Neuronal stem cell (in vitro differentiated cells): ENCODE measurements around the gene CYP8B1.
A peak's percentile ranks its signal among the peaks of the same experiment; 100 is the strongest.

ENCODE experiments used
- DNase-seq: peaks from one replicate; pipeline ENCODE4 v3.0.0-alpha.2; 2013; ENCODE audit warnings: low spot score
- H2AFZ ChIP-seq: one replicate; pipeline ENCODE4 v1.6.1; 2013; ENCODE audit warnings: mild to moderate bottlenecking, low read length, inconsistent platforms
- H2AK5ac ChIP-seq: 2 replicates; pipeline ENCODE4 v1.6.1; 2013; ENCODE audit warnings: low read depth, mild to moderate bottlenecking, inconsistent platforms, low read length, moderate library complexity, mixed read lengths
- H2BK120ac ChIP-seq: 2 replicates; pipeline ENCODE4 v1.6.1; 2013; ENCODE audit warnings: low read depth, mild to moderate bottlenecking, inconsistent platforms, low read length, moderate library complexity, mixed read lengths
- H2BK12ac ChIP-seq: one replicate; pipeline ENCODE4 v1.6.1; 2013; ENCODE audit warnings: low read length, inconsistent platforms
- H2BK15ac ChIP-seq: 2 replicates; pipeline ENCODE4 v1.6.1; 2013; ENCODE audit warnings: mild to moderate bottlenecking, low read length, inconsistent platforms, mixed read lengths
- H2BK5ac ChIP-seq: one replicate; pipeline ENCODE4 v1.6.1; 2013; ENCODE audit warnings: inconsistent platforms, mild to moderate bottlenecking, low read length, moderate library complexity
- H3K14ac ChIP-seq: one replicate; pipeline ENCODE4 v1.6.1; 2013; ENCODE audit warnings: low read length, inconsistent platforms
- H3K18ac ChIP-seq: 2 replicates; pipeline ENCODE4 v1.6.1; 2013; ENCODE audit warnings: low read length, inconsistent platforms
- H3K23ac ChIP-seq: 2 replicates; pipeline ENCODE4 v1.6.1; 2013; ENCODE audit warnings: low read depth, mild to moderate bottlenecking, mixed read lengths, low read length, inconsistent platforms; ENCODE audit not compliant: poor library complexity
- H3K27ac ChIP-seq: replicated peaks from 3 replicates; pipeline ENCODE4 v1.5.1; 2013; ENCODE audit warnings: low read length, inconsistent platforms
- H3K27me3 ChIP-seq, 3 experiments: 2 replicates each; pipeline ENCODE4 v1.6.1; 2013; ENCODE audit warnings: low read length in 3 of 3, mild to moderate bottlenecking in 2 of 3, inconsistent platforms in 1 of 3, low read depth in 1 of 3, mixed read lengths in 1 of 3, moderate library complexity in 1 of 3; ENCODE audit not compliant: control insufficient read depth in 3 of 3, insufficient read depth in 3 of 3
- H3K36me3 ChIP-seq, 2 donors: replicated peaks in 1 of 2; 2 replicates each; pipeline ENCODE4 v1.6.1; 2013; ENCODE audit warnings: low read length in 2 of 2; ENCODE audit not compliant: control insufficient read depth in 2 of 2, insufficient read depth in 2 of 2
- H3K4ac ChIP-seq: 2 replicates; pipeline ENCODE4 v1.6.1; 2013; ENCODE audit warnings: inconsistent platforms, mild to moderate bottlenecking, low read length, moderate library complexity
- H3K4me1 ChIP-seq, 2 donors: 1 replicate in 1 of 2; 2 replicates in 1 of 2; pipeline ENCODE4 v1.6.1; 2013; ENCODE audit warnings: low read length in 2 of 2, low read depth in 1 of 2; ENCODE audit not compliant: control insufficient read depth in 2 of 2, insufficient read depth in 1 of 2
- H3K4me2 ChIP-seq: one replicate; pipeline ENCODE4 v1.6.1; 2013; ENCODE audit warnings: mild to moderate bottlenecking, low read length, inconsistent platforms; ENCODE audit not compliant: insufficient read depth, poor library complexity, severe bottlenecking
- H3K4me3 ChIP-seq, 2 donors: 2 replicates each; pipeline ENCODE4 v1.5.1; 2013; ENCODE audit warnings: low read length in 2 of 2, mild to moderate bottlenecking in 2 of 2, inconsistent platforms in 1 of 2, moderate library complexity in 1 of 2
- H3K79me1 ChIP-seq: one replicate; pipeline ENCODE4 v1.6.1; 2013; ENCODE audit warnings: low read depth, mild to moderate bottlenecking, inconsistent platforms, low read length, moderate library complexity
- H3K9ac ChIP-seq: one replicate; pipeline ENCODE4 v1.6.1; 2013; ENCODE audit warnings: mild to moderate bottlenecking, low read depth, low read length, inconsistent platforms; ENCODE audit not compliant: poor library complexity
- H3K9me3 ChIP-seq, 2 donors: replicated peaks in 1 of 2; 2 replicates each; pipeline versions ENCODE3 to v1.6.1; 2013; ENCODE audit warnings: low read length in 2 of 2, mild to moderate bottlenecking in 2 of 2, inconsistent platforms in 1 of 2, low read depth in 1 of 2, mixed read lengths in 1 of 2, moderate library complexity in 1 of 2; ENCODE audit not compliant: control insufficient read depth in 2 of 2, insufficient read depth in 1 of 2
- H4K8ac ChIP-seq: one replicate; pipeline ENCODE4 v1.6.1; 2013; ENCODE audit warnings: low read depth, mild to moderate bottlenecking, inconsistent platforms, low read length, moderate library complexity
- H4K91ac ChIP-seq: one replicate; pipeline ENCODE4 v1.6.1; 2013; ENCODE audit warnings: low read length, low read depth, mild to moderate bottlenecking, inconsistent platforms; ENCODE audit not compliant: poor library complexity
- WGBS, 2 donors: extraction: QIAGEN DNeasy Blood & Tissue Kit; methylation state at CpG; one replicate each; pipeline ENCODE4 v1.1.7; 2013; ENCODE audit warnings: missing lambda C conversion rate in 2 of 2, mixed read lengths in 1 of 2; ENCODE audit not compliant: insufficient read length in 2 of 2, insufficient replicate concordance in 1 of 2; ENCODE audit errors: extremely low coverage in 2 of 2; 5-methylcytosine and 5-hydroxymethylcytosine counted together

The CYP8B1 gene

GRCh38 chr3:42826141-42826540, 49.5 kb downstream of the CYP8B1 start:
- peaks cover 2 to 12% of the 10 kb centered on the region in 2 donors for H3K4me1 ChIP-seq
- H3K9ac ChIP-seq, result no peak overlapping the region
- H2BK120ac ChIP-seq, result no peak overlapping the region
- H4K8ac ChIP-seq, result no peak overlapping the region
- no peak overlapping the region for H2BK12ac ChIP-seq
- no peak overlapping the region for H2AK5ac ChIP-seq
- H2BK5ac ChIP-seq, result no peak overlapping the region
- no peak for DNase-seq
- no peak overlapping the region for H3K18ac ChIP-seq
- no peak overlapping the region for H4K91ac ChIP-seq
- H3K4ac ChIP-seq, result no peak overlapping the region
- no peak overlapping the region for H3K27ac ChIP-seq
- H3K23ac ChIP-seq, result no peak overlapping the region
- no peaks in the 10 kb centered on the region for H3K27me3 ChIP-seq
- no peak overlapping the region for H3K4me2 ChIP-seq
- H3K14ac ChIP-seq, result no peak overlapping the region
- no peaks in the 10 kb centered on the region for H3K36me3 ChIP-seq
- H2BK15ac ChIP-seq, result no peak overlapping the region
- H3K9me3 ChIP-seq, result no peaks in the 10 kb centered on the region
- H3K4me3 ChIP-seq, result no peak overlapping the region
- no peaks in the 10 kb centered on the region for H3K79me1 ChIP-seq
- H2AFZ ChIP-seq, result no peak overlapping the region

- peak overlapping the region; percentile 55 for H2AFZ ChIP-seq
- no peak overlapping the region for H4K91ac ChIP-seq
- H3K4ac ChIP-seq, result no peak overlapping the region
- no peak overlapping the region for H3K18ac ChIP-seq
- no peak overlapping the region for H2BK15ac ChIP-seq
- no peaks in the 10 kb centered on the region for H3K27me3 ChIP-seq
- H2AK5ac ChIP-seq, result no peak overlapping the region
- H3K9ac ChIP-seq, result no peak overlapping the region
- WGBS, 2 donors, result no CpG with 5 or more reads among the region's 2 CpGs
- no peaks in the 10 kb centered on the region for H3K9me3 ChIP-seq
- H3K79me1 ChIP-seq, result no peaks in the 10 kb centered on the region
- H3K4me2 ChIP-seq, result no peak overlapping the region
- no peak overlapping the region for H4K8ac ChIP-seq
- DNase-seq, result no peak
- peaks cover 8 to 17% of the 10 kb centered on the region in 2 donors for H3K4me1 ChIP-seq
- H3K27ac ChIP-seq, result no peak overlapping the region
- H2BK5ac ChIP-seq, result no peak overlapping the region
- H2BK120ac ChIP-seq, result no peak overlapping the region
- no peak overlapping the region for H3K23ac ChIP-seq
- H2BK12ac ChIP-seq, result no peak overlapping the region
- H3K4me3 ChIP-seq, result no peak overlapping the region
- no peak overlapping the region for H3K14ac ChIP-seq
- H3K36me3 ChIP-seq, result no peaks in the 10 kb centered on the region
Measured at GRCh38 chr3:42823351-42823750, 52.3 kb downstream of the CYP8B1 start.

DNA sequence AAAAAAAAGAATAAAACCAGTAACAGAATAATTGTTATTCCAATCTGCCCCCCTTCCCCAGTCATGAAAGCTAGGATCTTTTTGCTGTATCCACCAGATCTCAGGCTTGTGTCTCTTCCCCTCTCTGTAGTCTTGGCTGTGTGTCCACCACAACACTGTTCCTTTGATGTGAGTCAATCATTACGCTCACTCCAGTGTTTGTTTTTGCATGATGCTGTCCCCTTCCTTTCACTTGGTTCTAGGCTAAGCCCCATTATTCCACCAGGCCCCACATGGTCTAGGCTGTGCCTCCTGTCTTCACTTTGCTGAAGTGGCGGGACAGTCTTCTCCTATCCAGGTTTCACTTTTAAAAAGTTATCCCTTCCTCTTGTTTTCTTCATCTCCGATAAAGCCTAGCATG, 52.9 kb downstream of the CYP8B1 start:
- Histone ChIP-seq H3K4me2 (no peak overlapping the region), H2BK15ac (no peak overlapping the region), H3K79me1 (no peaks in the 10 kb centered on the region), H3K14ac (no peak overlapping the region), H2BK120ac (no peak overlapping the region), H3K4ac (no peak overlapping the region), H3K23ac (no peak overlapping the region), H3K4me1 (peaks cover 8 to 17% of the 10 kb centered on the region in 2 donors), H2BK12ac (no peak overlapping the region), H3K9me3 (no peaks in the 10 kb centered on the region), H4K91ac (no peak overlapping the region), H2AFZ (peak overlapping the region; percentile 55), H3K36me3 (no peaks in the 10 kb centered on the region), H3K9ac (no peak overlapping the region), H3K4me3 (no peak overlapping the region), H3K27me3 (peaks cover 0 to 4% (median 0%) of the 10 kb centered on the region in 3 experiments), H2AK5ac (no peak overlapping the region), H3K18ac (no peak overlapping the region), H2BK5ac (no peak overlapping the region), H3K27ac (no peak overlapping the region), H4K8ac (no peak overlapping the region)
- DNase-seq, result no peak
- WGBS, 2 donors, result no CpG with 5 or more reads among the region's 3 CpGs
